ENCODE results near the gene NES.
A peak's percentile ranks its signal among the peaks of the same experiment; 100 is the strongest.
"Not testable (repeated sequence)": the region's sequence is repeated elsewhere in the genome, so short reads cannot be mapped to it uniquely, and the experiment has no call there.

The NES gene

DNA sequence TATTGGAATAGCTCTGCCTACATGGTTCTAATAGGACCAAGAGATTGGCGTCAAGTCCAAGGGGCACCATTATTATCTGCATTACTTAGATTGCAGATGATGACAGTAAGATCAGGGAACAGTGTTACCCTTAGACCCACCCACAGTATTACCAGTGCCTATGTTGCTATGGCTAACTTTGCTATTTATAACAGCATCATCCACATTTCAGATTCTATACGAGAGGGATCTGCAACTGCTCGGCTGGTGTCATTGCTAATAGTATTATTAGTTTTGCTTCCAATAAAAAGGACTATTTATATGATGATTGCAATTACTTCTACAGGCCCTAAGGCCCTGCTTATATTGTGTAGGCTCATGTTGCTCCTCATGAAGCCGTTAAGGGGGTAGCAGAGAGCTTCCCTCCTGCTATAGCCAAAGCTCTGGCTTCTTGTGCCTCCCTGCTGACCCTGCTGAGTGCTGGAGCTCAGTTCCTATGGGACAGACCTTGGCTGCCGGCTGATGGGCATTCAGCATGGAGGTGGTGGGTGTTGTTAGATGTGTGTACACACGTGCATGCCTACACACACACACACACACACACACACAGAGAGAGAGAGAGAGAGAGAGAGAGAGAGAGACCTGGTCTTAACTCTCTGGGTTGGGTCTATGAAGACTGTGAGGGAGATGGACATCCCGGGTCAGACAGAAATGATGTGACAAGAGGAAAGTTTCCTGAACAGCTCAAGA lies 34.0 kb downstream of the NES start:
- no peak for DNase-seq

DNA sequence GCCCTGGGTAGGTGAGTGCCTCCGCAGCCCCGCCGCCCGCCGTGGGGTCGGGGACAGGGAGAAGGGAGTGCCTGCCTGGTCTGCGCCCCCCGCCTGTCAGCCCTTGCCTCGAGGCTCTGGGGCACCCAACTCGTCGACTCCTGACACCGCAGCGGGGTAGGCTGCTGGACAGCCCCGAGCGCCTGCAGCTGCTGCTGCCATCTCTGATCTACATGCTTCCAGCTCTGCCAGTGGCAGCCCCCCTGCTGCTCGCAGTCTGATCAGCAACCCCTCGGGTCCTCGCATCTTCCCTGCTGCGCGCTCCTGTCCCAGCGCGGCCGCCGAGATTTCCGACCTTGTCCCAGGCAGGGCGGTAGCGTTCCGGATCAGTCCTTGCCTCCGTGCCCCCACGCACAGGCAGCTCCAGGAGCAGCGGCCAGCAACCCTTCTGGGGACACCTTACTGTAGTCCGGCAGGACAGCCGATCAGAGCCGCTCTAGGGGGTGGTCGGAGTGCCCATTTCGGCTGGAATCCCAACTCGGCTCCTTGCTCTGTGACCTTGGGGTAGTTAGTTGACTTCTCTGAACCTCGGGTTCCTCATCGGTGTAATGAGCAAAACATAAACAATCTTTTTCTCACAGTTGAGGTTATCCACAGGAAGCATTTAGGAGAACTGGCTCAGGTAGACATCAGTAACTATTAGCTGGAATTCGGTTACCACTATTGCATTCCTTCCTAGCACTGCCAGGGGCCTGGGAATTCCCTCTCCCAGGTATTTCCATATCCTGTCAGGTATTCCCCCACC lies 34.8 kb downstream of the NES start:
- DNase-seq = no peak

DNA sequence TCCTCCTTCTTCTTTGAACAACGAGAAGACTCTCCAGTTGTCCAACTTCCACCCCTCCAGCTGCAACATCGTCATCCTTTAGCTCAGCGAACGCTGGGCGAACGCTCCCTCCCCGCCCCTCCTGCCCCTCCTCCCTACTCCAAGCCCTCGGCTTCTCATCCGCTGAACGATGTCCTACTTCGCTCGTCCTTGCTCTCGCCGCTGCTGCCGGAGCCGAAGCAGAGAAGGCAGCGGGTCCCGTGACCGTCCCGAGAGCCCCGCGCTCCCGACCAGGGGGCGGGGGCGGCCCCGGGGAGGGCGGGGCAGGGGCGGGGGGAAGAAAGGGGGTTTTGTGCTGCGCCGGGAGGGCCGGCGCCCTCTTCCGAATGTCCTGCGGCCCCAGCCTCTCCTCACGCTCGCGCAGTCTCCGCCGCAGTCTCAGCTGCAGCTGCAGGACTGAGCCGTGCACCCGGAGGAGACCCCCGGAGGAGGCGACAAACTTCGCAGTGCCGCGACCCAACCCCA lies 35.4 kb downstream of the NES start, which contains the start of gene BCAN:
Gene BCAN, plus strand, starts transcription at position 357 of the 504 bp plus-strand sequence. CDS start 3,938 bp downstream, outside the sequence.
- no peak for DNase-seq

DNA sequence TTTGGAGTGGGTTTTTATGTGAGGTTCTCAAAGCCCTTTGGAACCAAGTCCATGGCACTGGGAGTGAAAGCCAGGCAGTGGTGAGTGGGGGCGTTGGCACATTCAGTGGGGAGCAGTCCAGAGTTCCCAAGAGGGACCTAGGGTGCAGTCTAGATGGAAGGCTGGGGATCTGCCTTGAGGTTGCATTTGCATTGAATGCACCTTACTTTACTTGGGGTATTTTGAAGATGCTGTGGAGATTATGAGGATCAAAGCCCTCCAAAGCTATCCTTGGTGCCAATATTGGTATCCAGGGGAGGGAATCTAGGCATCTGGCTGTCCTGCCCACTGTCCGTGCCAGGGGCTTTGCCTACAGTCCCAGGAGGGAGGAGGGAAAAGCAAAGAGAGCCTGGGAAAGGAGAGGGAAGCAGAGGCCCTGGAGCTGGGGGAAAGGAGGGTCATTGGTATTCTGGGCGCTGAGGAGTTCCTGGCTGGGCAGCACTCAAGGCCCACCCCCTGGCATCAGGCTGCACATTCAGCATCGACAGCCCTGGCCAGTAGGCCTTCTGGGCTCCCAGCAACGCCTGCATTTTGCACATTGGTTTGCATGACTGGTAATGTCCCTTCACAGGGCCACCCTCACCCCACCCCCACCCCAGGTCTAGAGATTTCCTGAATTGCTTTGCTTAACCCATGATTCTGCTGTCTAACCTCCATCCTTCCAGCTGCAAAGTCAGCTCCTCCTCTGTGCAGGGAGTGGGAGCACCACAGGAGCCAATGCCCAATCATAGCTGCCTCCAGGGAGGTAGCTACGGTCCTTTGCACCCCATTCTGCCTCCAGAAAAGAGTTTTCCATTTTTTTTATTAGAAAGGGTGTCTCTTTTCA lies 36.1 kb downstream of the NES start:
- DNase-seq = no peak

DNA sequence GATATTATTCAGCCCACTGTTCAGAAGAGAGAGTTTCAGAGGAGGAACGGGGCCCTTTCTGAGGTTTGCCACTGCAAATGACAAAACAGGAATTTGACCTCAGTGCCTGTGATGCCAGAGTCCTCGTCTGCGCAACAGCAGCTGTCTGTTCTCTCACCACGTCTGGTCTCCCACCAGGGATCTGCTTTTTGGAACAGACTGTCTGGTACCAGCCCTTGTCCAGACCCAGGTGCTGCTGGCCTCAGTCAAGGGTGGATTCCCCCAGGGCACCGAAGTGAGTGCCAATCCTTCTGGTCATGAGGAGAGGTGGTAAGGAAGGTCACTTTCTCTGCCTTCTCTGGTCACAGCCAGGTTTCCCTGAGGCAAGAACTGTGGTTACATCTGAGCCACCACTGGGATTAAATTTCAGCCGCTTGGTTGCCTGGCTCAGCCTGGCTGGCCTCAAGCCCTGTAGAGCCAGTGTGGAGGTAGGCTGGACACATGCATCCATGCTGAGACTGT lies 37.6 kb downstream of the NES start:
- no peak for DNase-seq

DNA sequence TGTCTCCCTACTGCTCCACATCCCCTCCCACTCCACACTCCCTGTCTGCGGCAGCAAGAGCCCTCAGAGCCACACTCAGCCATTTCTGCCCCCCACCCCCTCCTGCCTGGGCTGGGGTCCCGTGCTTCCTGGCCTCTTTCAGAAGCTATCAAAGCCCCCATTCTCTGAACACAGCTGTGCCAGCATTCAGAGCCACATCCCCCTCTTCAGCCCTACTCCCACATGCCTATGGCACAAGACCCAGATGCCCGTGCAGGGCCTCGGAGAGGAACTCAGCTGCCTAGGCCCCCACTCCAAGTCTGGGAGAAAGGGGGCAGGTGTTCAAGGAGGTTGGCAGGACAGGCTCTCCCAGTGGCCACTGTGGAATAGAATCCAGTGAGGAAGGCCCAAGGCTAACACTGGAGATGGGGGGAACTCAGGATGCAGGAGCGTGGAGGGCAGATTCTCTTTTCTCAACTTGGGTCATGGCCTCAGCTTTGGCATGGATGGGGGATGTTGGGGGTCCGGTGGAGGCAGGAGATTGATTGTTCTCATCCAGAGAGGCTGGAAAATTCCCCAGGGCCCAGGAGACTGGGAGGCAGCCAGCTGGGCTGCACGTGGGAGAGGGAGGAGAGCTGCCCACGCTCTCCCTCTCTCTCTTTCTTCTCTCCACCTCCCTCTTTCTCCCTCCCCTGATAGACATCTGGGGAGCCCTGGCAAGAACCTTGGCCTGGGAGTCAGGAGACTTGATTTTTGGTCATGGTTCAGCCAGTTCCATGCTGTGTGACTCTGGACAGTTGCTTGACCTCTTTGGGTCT lies 38.8 kb downstream of the NES start:
- DNase-seq = no peak

DNA sequence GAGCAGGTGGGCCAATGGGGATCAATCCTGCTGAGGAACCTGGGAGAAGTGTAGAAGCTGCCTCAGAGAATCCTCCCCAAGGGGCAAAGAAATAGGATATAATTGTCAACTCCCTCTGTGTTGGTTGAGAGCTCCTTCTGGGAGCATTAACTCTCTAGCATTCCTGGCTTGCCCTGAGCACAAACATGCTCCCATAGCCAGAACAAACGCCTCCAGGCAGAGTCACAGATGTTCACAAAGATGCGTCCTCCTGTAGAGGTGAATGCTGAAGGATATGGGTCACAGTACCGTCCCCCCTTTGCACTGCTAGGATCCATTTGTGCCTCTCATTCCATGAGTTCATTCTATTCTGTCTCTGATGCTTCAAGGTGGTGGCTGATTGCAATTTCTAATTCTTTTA lies 44.9 kb downstream of the NES start:
- DNase-seq = no peak

DNA sequence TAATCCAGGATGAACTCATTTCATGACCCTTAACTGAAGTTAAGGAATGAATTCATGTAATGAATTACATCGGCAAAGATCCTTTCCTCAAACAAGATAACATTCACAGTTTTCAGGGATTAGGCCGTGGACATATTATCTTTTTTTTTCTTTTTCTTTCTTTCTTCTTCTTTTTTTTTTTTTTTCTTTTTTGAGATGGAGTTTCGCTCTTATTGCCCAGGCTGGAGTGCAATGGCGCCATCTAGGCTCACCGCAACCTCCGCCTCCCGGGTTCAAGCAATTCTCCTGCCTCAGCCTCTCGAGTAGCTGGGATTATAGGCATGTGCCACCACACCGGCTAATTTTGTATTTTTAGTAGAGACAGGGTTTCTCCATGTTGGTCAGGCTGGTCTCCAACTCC lies 46.1 kb downstream of the NES start:
- DNase-seq = not testable (repeated sequence)

DNA sequence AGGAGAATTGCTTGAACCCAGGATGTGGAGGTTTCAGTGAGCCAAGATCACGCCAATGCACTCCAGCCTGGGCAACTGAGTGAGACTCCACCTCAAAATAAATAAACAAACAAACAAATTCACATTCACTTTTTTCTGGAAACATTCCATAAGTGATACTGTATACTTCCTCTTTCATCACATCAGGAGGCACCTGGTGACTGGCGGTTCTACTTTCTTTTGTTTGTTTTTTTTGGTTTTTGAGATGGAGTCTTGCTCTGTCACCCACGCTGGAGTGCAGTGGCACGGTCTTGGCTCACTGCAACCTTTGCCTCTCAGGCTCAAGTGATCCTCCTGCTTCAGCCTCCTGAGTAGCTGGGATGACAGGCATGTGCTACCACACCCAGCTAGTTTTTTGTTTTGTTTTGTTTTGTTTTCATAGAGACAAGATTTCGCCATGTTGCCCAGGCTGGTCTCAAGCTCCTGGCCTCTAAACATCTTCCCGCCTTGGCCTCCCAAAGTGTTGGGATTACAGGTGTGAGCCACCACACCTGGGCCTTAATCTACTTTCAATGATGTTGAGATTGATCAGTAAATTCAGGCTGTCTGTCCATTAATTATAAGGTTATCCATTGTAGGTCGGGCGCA lies 47.3 kb downstream of the NES start:
- DNase-seq = no peak

DNA sequence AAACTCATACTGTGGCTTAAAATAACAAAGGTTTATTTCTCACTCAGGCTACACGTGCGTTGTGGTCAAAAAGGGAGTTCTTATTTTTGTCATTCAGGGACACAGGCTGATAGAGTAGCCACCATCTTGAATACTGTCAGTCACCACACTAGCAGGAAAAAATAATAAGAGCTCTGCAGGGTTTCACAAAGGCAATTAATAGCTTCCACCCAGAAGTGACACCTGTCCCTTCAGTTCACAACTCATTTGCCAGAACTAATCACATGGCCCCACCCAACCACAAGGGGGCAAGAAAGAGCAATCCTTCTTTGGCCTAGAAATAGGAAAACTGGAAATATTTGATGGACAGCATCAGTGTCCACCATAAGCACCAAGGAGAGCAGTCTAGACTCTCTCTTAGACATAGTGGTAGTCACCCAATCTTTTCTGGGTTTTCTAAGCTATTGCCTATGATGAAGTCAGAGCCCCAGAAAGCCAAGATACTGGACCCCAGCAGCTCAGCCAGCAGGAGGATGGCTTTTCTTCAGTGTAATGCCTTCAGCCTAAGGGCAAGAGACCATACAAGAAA lies 49.8 kb downstream of the NES start:
- DNase-seq = peak; percentile 33

DNA sequence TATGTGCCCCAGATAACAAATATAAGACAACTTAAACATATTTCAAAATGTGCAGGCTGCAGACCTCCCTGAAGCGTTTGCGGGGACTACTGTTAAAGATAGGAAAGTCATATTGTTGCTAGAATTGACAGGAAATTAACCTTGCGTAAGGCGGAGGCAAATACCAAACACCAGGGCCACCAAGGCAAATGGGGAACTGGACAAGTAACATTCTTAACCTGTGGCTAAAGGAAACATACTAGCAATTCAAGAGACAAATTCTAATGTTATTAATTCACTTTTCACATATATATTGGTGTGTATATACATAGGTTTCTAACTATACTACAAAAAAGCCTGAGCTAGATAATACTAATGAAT lies 51.1 kb downstream of the NES start:
- no peak for DNase-seq

DNA sequence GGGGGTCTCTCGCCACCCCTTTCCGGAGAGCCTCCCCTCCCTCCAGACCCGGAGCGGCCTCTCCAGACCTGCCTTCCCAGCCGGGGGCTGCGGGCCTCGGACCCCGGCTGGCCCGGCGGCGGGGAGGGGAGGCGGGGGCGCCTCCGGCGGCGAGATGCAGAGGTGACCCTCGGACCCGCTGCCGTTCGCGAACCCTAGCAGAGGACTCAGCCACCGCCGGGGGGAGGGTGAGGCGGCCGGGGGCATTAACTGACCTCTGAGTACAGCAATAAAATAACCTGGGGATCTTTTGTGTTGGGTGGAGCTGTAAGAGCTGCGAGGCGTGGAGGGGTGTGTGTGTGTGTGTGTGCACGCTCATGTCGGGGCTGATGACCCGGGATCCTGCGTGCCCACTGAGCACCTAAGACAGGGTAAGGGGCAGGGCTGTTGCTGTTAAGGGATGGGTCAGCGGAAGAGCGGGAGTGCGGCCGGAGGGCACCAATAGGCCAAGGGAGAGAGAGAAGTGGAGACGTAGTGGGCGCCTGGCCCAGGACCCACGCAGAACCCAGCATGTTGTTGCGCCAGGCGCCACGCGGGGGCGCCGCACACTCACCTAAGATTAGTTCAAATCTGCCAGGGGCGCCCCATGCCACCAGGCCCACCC lies 51.6 kb downstream of the NES start:
- DNase-seq = peak; percentile 30

DNA sequence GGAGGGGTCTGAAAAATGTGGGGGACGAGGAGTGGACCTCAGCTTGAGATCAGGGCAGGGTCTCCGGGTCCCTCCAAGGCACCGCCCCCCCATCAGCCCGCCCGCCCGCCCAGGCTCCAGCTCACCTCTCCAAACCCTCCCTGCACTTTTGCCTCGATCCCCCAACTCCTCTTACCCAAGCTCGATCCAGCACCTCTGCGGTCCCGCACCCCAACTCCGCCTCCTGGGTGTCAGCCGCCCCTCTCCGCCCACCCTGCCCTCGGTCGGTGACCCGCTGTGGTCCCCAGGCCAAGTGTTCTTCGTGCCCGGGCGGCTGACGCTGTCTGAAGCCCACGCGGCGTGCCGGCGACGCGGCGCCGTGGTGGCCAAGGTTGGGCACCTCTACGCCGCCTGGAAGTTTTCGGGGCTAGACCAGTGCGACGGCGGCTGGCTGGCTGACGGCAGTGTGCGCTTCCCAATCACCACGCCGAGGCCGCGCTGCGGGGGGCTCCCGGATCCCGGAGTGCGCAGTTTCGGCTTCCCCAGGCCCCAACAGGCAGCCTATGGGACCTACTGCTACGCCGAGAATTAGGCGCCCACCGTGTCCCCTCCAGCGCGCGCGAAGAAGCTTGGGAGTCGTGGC lies 52.3 kb downstream of the NES start:
- no peak for DNase-seq

DNA sequence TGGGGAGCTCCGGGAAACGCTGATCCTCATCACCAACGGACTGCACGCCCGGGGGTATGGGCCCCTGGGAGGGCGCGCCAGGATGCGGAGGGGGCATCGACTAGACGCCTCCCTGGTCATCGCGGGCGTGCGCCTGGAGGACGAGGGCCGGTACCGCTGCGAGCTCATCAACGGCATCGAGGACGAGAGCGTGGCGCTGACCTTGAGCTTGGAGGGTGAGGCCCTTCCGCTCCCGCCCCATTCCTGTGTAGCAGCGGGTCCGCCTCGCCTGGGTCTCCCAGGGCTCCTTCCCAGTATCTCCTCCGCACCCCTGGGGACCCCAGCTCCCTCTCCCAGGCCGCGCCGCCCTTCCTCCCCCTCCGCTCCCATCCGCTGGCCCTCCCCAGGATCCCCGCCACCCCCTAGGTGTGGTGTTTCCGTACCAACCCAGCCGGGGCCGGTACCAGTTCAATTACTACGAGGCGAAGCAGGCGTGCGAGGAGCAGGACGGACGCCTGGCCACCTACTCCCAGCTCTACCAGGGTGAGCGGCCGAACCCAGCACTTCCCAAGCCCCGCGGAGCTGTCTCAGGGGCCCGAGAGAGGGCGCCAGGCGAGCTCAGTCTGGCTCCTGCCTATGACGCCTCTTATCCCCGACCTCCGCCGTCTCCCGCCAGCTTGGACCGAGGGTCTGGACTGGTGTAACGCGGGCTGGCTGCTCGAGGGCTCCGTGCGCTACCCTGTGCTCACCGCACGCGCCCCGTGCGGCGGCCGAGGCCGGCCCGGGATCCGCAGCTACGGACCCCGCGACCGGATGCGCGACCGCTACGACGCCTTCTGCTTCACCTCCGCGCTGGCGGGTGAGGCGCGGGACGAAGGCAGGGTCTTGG lies 53.0 kb downstream of the NES start:
- peak; percentile 61 for DNase-seq

DNA sequence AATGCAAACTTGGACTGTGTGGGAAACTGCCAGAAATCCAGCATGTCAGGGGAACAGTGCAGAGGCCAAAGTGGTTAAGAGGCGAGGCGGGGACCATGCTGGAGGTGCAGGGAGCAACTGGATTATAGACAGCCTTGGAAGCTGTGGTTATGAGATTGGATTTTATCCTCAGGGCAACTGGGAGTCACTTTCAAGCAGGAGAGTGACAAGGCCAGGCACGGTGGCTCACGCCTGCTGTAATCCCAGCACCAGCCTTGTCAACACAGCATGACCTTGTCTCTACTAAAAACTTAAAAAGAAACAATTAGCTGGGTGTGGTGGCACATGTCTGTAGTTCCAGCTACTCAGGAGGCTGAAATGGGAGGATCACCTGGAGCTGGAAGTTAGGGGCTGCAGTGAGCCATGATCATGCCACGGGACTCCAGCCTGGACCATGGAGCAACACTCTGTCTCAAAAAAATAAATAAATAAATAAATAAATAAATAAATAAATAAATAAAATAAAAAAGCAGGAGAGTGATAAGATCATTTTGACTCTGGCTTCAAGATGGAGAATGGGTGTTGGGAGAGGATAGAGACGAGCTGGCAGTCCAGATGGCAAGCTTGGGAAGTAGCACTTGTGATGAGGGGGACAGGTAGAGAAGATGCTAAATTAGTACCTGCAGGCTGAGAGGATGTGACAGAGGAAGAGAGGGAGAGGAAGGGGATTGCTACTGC lies 54.5 kb downstream of the NES start:
- DNase-seq = no peak

DNA sequence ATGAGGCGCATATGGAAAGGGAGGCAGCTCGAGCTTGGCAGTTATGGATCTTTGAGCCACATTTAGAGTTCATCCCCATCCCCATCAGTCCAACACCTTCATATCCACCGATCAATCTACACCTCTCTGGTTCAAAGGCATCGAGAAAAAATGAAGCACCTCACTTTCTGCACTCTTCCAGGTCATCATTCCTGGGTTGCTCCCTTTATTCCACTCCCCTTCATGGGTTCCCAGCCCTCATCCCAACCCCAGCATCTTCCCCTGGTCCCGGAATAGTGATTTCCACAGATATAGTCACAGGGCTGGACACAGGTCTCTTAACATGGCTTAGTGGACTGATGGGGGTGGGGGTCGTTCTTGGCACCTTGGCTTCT lies 57.6 kb downstream of the NES start:
- no peak for DNase-seq

DNA sequence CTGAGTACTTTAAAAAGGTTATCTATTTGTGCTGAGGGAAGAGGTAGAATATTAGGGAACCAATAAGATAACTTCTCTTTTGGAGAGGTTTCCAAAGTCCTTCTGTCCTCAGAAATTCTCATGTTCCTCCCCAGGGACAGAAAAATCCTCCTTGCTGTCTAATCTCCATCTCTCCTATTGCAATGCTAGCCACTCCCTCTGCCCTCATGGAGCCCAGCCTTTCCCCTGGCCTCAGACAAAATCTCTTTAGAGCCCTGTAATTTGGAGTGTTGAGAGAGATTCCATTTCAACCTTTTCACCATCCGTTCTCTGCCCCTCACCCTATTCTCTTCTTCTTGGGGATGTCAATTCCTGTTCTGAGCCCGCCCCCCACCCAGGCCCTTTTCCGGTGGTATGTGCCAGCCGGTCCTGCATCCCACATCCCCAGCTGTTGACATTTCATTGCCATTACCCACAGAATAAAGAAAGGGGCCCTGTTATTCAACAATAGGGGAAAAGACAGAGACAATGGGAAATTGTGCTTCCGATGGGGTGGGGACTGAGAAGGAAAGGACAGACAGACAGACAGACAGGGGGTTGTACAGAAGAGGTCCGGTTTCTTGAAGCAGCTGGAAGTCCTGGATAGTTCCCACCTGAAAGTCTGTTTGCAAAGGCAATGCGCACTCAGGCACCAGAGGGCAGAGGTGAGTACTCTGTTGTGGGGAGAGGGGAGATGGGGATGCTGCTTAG lies 58.2 kb downstream of the NES start, which contains the start of gene HAPLN2:
Gene HAPLN2, plus strand, starts transcription at position 563 of the 729 bp plus-strand sequence. CDS start 4,076 bp downstream, outside the sequence.
- DNase-seq = peak; percentile 38

Data from COR-L47 (cell line).